ENCODE data around the gene GPR107. TPM values are rescaled to one million over a fixed set of nuclear protein-coding genes. Genes with fewer than 3 reads are reported as not detected.

Gene GPR107
- total and polyA plus RNA-seq, 2 of the 8 experiments (the other 6 are each of a cell fraction or from before 2014, with no cell fraction given), result 19.3 to 30.7 TPM

GRCh38 chr9:130058887-130059286 lies 5.2 kb downstream of the GPR107 start (continued):
- no peak for TF ChIP-seq SAP30 (IDR thresholded peaks at IDR 0.05; ENCODE audit: insufficient read depth, insufficient replicate concordance, low read length)
- TF ChIP-seq TBP (IDR thresholded peaks at IDR 0.05; ENCODE audit: low read depth, low read length), result no peak
- TF ChIP-seq ATF2 (IDR thresholded peaks at IDR 0.05; ENCODE audit: low read length), result no peak
- TF ChIP-seq CTCF (IDR thresholded peaks at IDR 0.05; ENCODE audit: control extremely low read depth in 1 of 3, insufficient read depth in 1 of 3, low read depth in 1 of 3, low read length in 3 of 3), result no peak
- no peak for TF ChIP-seq KDM4A (IDR thresholded peaks at IDR 0.05; ENCODE audit: low read depth, low read length, severe bottlenecking)
- TF ChIP-seq BRCA1 (IDR thresholded peaks at IDR 0.05; ENCODE audit: low read depth, low read length), result no peak
